LNCAP (cell line): ENCODE data around the gene S100A7A.

ENCODE experiments used
- TF ChIP-seq, protein P1 (sequence below): fragments of 450-650 bp; IDR thresholded peaks from 2 replicates; pipeline ENCODE4 v1.5.1; 2017; ENCODE audit warnings: mild to moderate bottlenecking

Gene S100A7A

GRCh38 chr1:153402226-153402625 lies 14.1 kb upstream of the S100A7A start:
- TF ChIP-seq, protein P1, sequence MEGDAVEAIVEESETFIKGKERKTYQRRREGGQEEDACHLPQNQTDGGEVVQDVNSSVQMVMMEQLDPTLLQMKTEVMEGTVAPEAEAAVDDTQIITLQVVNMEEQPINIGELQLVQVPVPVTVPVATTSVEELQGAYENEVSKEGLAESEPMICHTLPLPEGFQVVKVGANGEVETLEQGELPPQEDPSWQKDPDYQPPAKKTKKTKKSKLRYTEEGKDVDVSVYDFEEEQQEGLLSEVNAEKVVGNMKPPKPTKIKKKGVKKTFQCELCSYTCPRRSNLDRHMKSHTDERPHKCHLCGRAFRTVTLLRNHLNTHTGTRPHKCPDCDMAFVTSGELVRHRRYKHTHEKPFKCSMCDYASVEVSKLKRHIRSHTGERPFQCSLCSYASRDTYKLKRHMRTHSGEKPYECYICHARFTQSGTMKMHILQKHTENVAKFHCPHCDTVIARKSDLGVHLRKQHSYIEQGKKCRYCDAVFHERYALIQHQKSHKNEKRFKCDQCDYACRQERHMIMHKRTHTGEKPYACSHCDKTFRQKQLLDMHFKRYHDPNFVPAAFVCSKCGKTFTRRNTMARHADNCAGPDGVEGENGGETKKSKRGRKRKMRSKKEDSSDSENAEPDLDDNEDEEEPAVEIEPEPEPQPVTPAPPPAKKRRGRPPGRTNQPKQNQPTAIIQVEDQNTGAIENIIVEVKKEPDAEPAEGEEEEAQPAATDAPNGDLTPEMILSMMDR: no peak

DNA sequence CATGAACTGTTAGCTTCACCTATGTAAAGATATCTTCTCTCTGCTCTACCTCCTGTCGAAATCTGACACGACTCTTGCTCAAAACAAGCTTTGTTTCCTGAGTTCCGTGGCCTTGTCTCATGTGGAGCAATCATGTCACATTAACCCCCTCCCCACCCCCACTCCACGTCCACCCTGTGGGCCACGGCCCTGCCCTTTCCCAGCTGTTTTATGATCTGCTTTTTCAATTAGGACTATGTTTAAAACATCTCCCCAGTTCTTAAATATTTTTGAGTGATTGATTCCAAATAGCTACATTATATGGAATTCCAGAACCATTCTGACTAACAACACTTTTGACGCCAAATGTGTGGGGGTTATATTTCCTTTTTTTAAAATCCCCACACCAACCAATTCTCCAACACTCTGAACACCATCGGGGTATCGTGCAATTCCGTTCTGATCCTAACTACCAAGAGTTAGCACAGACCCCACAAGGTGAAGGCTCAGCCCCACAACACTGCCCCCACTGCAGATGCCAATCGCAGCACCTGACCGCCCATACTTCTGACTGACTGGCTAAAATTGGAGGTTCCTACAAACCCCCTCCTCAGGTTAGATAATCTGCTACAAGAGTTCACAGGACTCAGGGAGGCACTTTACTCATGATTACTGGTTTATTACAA lies 12.8 kb upstream of the S100A7A start:
- TF ChIP-seq, protein P1: no peak

DNA sequence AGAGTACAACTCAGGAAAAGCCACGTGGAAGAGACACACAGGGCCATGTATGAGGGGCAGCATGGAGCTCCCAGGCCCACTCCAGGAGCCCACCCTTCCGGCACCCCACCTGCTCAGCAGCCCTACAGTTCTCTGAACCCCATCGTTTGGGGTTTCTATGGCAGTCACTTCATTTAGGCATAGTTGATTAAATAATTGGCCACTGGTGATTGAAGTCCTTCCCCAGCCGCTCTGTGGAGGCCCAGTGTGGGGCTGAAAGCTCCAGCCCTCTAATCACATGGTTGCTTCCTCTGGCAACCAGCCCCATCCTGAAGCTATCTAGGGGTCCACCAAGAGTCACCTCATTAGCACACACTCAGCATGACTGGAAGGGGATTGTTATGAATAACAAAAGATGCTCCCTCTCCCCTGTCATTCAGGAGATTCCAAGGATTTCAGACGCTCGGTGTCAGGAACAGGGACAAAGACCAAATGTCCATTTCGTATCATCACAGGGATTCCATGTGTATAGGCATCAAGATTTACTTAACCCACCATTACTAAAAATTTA lies 12.2 kb upstream of the S100A7A start:
- TF ChIP-seq, protein P1: no peak

DNA sequence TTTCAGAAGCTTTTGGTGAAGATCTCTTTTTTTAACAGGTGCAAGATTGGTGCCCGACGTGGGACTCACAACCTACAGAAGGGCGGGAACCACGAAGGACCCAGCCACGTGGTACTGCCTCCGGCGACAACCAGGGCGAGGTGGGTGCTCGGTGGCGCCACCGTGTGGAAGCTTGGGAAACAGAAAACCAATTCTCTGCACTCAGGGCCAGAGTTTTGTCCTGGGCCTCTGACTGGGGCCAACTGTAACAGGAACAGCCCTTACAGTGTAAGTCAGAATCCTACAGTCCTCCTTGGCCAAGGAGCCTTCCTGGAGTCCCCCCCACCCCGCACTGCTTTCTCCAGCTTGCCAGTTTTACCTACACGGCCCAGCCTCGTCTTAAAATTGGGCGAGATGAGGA lies 11.6 kb upstream of the S100A7A start:
- TF ChIP-seq, protein P1: peak; percentile 68

- TF ChIP-seq, protein P1: no peak
These were observed 992 bp downstream of the S100A7A start for GRCh38 chr1:153417136-153417888.

DNA sequence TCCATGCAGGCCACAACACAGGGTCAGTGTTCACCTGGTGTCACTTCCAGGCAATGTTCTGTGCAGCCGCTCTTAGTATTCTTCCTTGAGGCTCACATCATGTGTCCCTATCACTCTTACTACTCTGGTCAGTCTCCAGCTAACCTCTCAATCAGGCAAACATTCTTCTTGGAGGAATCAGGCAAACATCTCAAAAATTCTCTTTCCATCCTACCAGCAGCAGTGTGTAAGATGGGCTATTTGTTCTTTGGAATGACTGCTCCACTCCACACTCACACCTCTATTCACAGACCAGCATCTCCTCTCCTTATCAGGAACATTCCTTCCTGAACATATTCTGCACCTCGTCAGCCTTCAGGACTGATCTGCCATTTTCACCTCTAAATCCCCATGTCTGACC lies 4.0 kb downstream of the S100A7A start:
- TF ChIP-seq, protein P1: no peak

GRCh38 chr1:153422450-153423068 lies 6.2 kb downstream of the S100A7A start:
- TF ChIP-seq, protein P1: no peak
